ENCODE results near the gene LAMB1. TPM values are rescaled to one million over a fixed set of nuclear protein-coding genes. Genes with fewer than 3 reads are reported as not detected.

LAMB1 gene
- total and polyA plus RNA-seq, 12 donors = 33.3 to 145 (median 59.3) TPM

DNA sequence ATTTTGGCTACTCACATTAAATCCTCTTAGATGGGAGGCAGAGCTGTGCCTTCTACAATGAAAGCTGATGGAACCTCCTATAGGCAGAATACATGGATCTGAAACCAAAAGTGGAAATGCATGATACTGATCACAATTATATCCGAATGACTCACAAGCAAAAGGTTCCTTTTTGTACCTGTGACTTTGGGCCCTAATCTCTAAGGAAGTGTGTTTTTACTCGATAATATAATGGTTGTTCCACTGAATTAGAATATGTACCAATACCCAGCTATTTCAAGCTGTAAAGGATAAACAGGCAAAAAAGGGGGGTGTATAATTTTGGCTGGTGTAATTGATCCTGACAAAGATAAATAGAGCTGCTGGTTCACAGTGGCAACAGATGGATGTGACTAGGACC is 17.6 kb upstream of the LAMB1 start:
- Histone ChIP-seq H3K27ac (no peak overlapping the region), H3K9me3 (no peaks in the 10 kb centered on the region), H3K36me3 (no peaks in the 10 kb centered on the region), H3K4me3 (no peak overlapping the region), H3K27me3 (no peaks in the 10 kb centered on the region), H3K4me1 (peaks cover 0 to 11% (median 4%) of the 10 kb centered on the region in 9 donors)
- 75 to 79% methylated on average over 2 of the region's 2 CpGs for WGBS, 2 donors
- intact Hi-C loops (cut with DNase I) = no loop called here
- ATAC-seq (peak in 1 of 8 donors; percentile 30), DNase-seq (no peak)
- TF ChIP-seq, protein P1, sequence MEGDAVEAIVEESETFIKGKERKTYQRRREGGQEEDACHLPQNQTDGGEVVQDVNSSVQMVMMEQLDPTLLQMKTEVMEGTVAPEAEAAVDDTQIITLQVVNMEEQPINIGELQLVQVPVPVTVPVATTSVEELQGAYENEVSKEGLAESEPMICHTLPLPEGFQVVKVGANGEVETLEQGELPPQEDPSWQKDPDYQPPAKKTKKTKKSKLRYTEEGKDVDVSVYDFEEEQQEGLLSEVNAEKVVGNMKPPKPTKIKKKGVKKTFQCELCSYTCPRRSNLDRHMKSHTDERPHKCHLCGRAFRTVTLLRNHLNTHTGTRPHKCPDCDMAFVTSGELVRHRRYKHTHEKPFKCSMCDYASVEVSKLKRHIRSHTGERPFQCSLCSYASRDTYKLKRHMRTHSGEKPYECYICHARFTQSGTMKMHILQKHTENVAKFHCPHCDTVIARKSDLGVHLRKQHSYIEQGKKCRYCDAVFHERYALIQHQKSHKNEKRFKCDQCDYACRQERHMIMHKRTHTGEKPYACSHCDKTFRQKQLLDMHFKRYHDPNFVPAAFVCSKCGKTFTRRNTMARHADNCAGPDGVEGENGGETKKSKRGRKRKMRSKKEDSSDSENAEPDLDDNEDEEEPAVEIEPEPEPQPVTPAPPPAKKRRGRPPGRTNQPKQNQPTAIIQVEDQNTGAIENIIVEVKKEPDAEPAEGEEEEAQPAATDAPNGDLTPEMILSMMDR (IDR thresholded peaks at IDR 0.05) = no peak

DNA sequence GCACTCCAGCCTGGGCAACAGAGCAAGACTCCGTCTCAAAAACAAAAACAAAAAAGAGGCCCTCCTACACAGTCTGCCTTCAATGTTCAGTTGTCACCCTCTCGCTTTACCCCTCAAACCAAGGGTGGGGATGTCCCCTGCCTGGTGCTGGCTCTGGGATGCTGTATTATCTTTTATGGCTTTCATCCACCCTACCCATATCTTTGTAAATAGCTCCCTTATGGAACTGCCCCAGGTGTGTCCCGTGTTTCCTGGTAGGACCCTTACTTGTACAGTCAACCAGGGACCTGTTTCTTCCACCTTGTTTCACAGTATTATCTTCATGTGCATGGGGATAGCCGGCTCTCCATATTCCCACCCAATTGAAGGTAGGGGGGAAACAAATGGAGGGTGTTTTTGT is 15.7 kb upstream of the LAMB1 start:
- TF ChIP-seq, protein P1 (IDR thresholded peaks at IDR 0.05) = no peak
- DNase-seq (no peak), ATAC-seq (no peak)
- 97 to 99% methylated on average over 4 of the region's 4 CpGs for WGBS, 2 donors
- no peak overlapping the region for H3K4me3 ChIP-seq
- intact Hi-C loops (cut with DNase I) = loop anchor here in 5 of 10 donors (5.0 to 10.0 kb wide), 3 partner anchors 124 to 126 kb away; partner anchors contain the start of gene DLD (in 3 of the 5)
- H3K27ac ChIP-seq = no peak overlapping the region
- H3K27me3 ChIP-seq = no peaks in the 10 kb centered on the region
- H3K9me3 ChIP-seq = no peaks in the 10 kb centered on the region
- H3K36me3 ChIP-seq = no peaks in the 10 kb centered on the region
- H3K4me1 ChIP-seq = peaks cover 0 to 11% (median 4%) of the 10 kb centered on the region in 9 donors

DNA sequence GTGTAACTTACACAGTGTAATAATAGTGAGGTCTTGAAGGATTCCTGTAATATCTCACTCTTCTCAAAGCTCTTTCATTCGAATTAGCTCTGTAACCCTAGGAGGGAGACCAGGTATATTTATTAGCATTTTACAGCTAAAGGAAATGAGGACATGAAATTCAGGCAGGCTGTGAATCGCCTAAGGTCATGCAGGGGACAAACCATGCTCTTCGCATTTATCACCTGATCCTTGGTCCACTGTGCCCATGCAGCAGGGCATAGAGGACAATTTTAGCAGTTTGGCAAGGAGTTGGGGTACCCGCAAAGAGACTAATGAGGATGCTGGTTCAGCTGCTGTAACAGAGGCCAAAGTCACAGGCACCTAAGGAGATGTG is 14.8 kb upstream of the LAMB1 start:
- intact Hi-C loops (cut with DNase I) = loop anchor here in 5 of 10 donors (5.0 to 10.0 kb wide), 3 partner anchors 123 to 127 kb away; partner anchors contain the start of gene DLD (in 3 of the 5)

DNA sequence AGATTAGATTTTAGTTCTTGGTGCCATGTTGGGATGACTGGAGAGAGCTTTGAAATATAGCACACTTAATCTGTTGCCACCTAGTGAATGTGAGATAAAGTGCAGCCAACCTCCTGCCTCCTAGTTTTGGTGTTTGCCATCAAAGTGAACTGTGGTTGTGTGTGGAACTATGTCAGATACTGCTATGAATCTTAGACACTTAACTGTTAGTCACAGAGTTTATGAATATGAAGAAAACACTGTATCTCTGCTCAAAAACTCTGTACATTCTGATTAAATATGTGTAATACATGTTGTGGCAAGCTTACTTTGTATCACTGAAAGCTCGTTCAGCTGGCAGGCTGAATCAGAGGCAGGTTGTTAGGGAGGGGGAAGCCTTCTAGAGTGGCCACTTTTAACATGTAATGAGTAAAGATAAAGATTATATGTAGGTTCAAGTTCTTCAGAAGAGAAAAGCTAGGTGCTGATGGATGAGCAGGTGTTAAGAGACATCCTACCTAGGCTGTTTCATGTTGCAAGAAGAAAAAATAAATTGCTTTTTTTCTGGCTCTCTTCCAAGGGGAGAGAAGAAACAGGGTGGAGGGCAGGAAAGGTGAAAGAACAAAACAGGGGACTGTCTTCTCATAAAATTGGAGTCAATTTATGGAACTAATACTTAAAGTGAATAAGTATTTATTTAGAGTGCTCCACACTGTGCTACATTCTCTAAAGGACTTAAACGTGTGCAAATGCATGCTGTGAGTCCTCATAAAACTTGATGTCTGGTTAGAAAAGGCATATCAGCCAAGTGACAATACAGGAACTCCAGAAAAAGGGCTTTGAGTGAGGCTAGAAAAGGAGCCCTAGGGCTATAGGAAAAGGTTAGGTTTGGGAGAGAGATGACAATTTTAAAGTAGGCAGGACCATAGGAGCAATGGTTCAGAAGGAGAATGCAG is 14.1 kb upstream of the LAMB1 start:
- intact Hi-C loops (cut with DNase I) = loop anchor here in 5 of 10 donors (5.0 to 10.0 kb wide), 3 partner anchors 122 to 128 kb away; partner anchors contain the start of gene DLD (in 3 of the 5)

More for the DNA sequence above, 14.8 kb upstream of the LAMB1 start:
- no peak overlapping the region for H3K4me3 ChIP-seq
- peaks cover 0 to 14% (median 2%) of the 10 kb centered on the region in 9 donors for H3K4me1 ChIP-seq
- ATAC-seq (peak in 3 of 8 donors; percentile 15 to 47 (median 18)), DNase-seq (no peak)
- H3K27ac ChIP-seq = no peak overlapping the region
- no peaks in the 10 kb centered on the region for H3K9me3 ChIP-seq
- 39 to 69% methylated on average over 4 of the region's 4 CpGs for WGBS, 2 donors
- no peaks in the 10 kb centered on the region for H3K27me3 ChIP-seq
- TF ChIP-seq, protein P1 (IDR thresholded peaks at IDR 0.05) = no peak
- no peaks in the 10 kb centered on the region for H3K36me3 ChIP-seq

More for the DNA sequence above, 14.1 kb upstream of the LAMB1 start:
- 42 to 44% methylated on average over 2 of the region's 2 CpGs for WGBS, 2 donors
- ATAC-seq (peak in 6 of 8 donors; percentile 37 to 71 (median 51)), DNase-seq (no peak)
- Histone ChIP-seq H3K36me3 (no peaks in the 10 kb centered on the region), H3K9me3 (no peaks in the 10 kb centered on the region), H3K4me1 (peaks cover 0 to 19% (median 4%) of the 10 kb centered on the region in 9 donors), H3K4me3 (no peak overlapping the region), H3K27me3 (no peaks in the 10 kb centered on the region), H3K27ac (no peak overlapping the region)
- TF ChIP-seq, protein P1 (IDR thresholded peaks at IDR 0.05) = peak in 8 of 9 donors; percentile 23 to 66 (median 54)
